Thyroid gland (tissue), 4 donors: ENCODE data around the gene KIR3DL1. TPM values are rescaled to one million over a fixed set of nuclear protein-coding genes. Genes with fewer than 3 reads are reported as not detected.
"Not testable (repeated sequence)": the region's sequence is repeated elsewhere in the genome, so short reads cannot be mapped to it uniquely, and the experiment has no call there.

ENCODE experiments used
- DNase-seq, 2 donors: peaks; one replicate each; pipeline ENCODE4 v3.0.0-alpha.2; 2019
- H3K27ac ChIP-seq, 3 donors: fragments of 200-600 bp; sonication (generic); 1 replicate in 2 of 3; 2 replicates in 1 of 3; pipeline ENCODE4 v1.5.1; 2016 to 2019; ENCODE audit warnings: mild to moderate bottlenecking in 1 of 3, moderate library complexity in 1 of 3
- H3K27me3 ChIP-seq: fragments of 200-600 bp; sonication (generic); one replicate; pipeline ENCODE4 v1.5.1; 2019
- H3K36me3 ChIP-seq, 2 donors: fragments of 200-600 bp; sonication (generic); one replicate each; pipeline ENCODE4 v1.5.1; 2016 to 2019
- H3K4me1 ChIP-seq, 2 donors: fragments of 200-600 bp; sonication (generic); one replicate each; pipeline ENCODE4 v1.5.1; 2017 to 2019
- H3K4me3 ChIP-seq, 3 donors: fragments of 200-600 bp; sonication (generic); replicated peaks in 1 of 3; 1 replicate in 2 of 3; 2 replicates in 1 of 3; pipeline ENCODE4 v1.5.1; 2016; ENCODE audit warnings: mild to moderate bottlenecking in 1 of 3
- H3K9me3 ChIP-seq: fragments of 200-600 bp; sonication (generic); one replicate; pipeline ENCODE4 v1.5.1; 2017
- CTCF ChIP-seq, 6 experiments: fragments of 200-600 bp in 3 of 6; fragments of 450-650 bp in 3 of 6; sonication (generic) in 3 of 6; IDR thresholded peaks; one replicate each; pipeline ENCODE4 v1.5.1; 2016 to 2019; ENCODE audit warnings: antibody characterized with exemption in 6 of 6, mild to moderate bottlenecking in 2 of 6, inconsistent platforms in 1 of 6, moderate library complexity in 1 of 6
- POLR2A ChIP-seq, 2 donors: fragments of 450-650 bp; IDR thresholded peaks; one replicate each; pipeline ENCODE4 v1.6.1; 2017; ENCODE audit warnings: antibody characterized with exemption in 2 of 2, mild to moderate bottlenecking in 2 of 2, moderate library complexity in 1 of 2
- WGBS, 2 donors: methylation state at CpG; one replicate each; pipeline ENCODE4 v1.1.5; 2017; 5-methylcytosine and 5-hydroxymethylcytosine counted together
- intact Hi-C: fragments of 100-400 bp; cut with DNase I; formaldehyde crosslinking; loops from one replicate; pipeline ENCODE4 v1.15.1; 2023
- total RNA-seq, 4 donors: library from RNA; depleted of rRNA; stranded (reverse); fragments of >200 nt; gene quantifications; one replicate each; pipeline ENCODE4 v1.2.3, GENCODE V29; 2016

KIR3DL1 gene
- total RNA-seq, 4 donors from 2014 or later, result not detected

- WGBS, 2 donors, result 44 to 73% methylated on average over 2 of the region's 2 CpGs
- no peaks in the 10 kb centered on the region for H3K4me1 ChIP-seq
Observed at GRCh38 chr19:54850930-54851329, 34.7 kb downstream of the KIR3DL1 start.

GRCh38 chr19:54851353-54851752 is 35.1 kb downstream of the KIR3DL1 start:
- Histone ChIP-seq H3K9me3 (no peaks in the 10 kb centered on the region), H3K4me1 (no peaks in the 10 kb centered on the region), H3K27ac (no peak overlapping the region), H3K4me3 (no peak overlapping the region), H3K36me3 (no peaks in the 10 kb centered on the region), H3K27me3 (no peaks in the 10 kb centered on the region)
- 86% methylated on average over 7 of the region's 7 CpGs for WGBS, 2 donors
- intact Hi-C loops, result no loop called here
- TF ChIP-seq POLR2A (IDR thresholded peaks at IDR 0.05) (no peak), CTCF (IDR thresholded peaks at IDR 0.05) (no peak)
- no peak for DNase-seq

More at GRCh38 chr19:54850930-54851329, 34.7 kb downstream of the KIR3DL1 start:
- Histone ChIP-seq H3K9me3 (no peaks in the 10 kb centered on the region), H3K4me3 (no peak overlapping the region), H3K36me3 (no peaks in the 10 kb centered on the region), H3K27me3 (no peaks in the 10 kb centered on the region), H3K27ac (no peak overlapping the region)
- DNase-seq, result no peak
- TF ChIP-seq POLR2A (IDR thresholded peaks at IDR 0.05) (no peak), CTCF (IDR thresholded peaks at IDR 0.05) (no peak)
- intact Hi-C loops, result no loop called here

GRCh38 chr19:54855241-54855640 is 39.0 kb downstream of the KIR3DL1 start:
- H3K9me3 ChIP-seq, H3K27ac ChIP-seq, DNase-seq, H3K36me3 ChIP-seq, H3K27me3 ChIP-seq, H3K4me3 ChIP-seq, intact Hi-C loops, H3K4me1 ChIP-seq: not testable (repeated sequence)
- WGBS, 2 donors, result 61 to 68% methylated on average over 1 of the region's 1 CpG

- H3K4me3 ChIP-seq, H3K4me1 ChIP-seq, H3K36me3 ChIP-seq, H3K9me3 ChIP-seq, DNase-seq, H3K27ac ChIP-seq, intact Hi-C loops, H3K27me3 ChIP-seq: not testable (repeated sequence)
- 76 to 93% methylated on average over 3 of the region's 3 CpGs for WGBS, 2 donors
Observed at GRCh38 chr19:54858476-54858875, 42.2 kb downstream of the KIR3DL1 start.

GRCh38 chr19:54859421-54859820 is 43.2 kb downstream of the KIR3DL1 start:
- DNase-seq, H3K4me3 ChIP-seq, H3K27ac ChIP-seq, intact Hi-C loops, H3K27me3 ChIP-seq, H3K9me3 ChIP-seq, H3K4me1 ChIP-seq, H3K36me3 ChIP-seq: not testable (repeated sequence)
- 70 to 76% methylated on average over 7 of the region's 7 CpGs for WGBS, 2 donors

- intact Hi-C loops, H3K36me3 ChIP-seq, H3K27me3 ChIP-seq, DNase-seq, H3K27ac ChIP-seq, H3K4me3 ChIP-seq, H3K9me3 ChIP-seq, H3K4me1 ChIP-seq: not testable (repeated sequence)
- WGBS, 2 donors, result 89 to 95% methylated on average over 2 of the region's 3 CpGs
Observed at GRCh38 chr19:54863459-54863858, 47.2 kb downstream of the KIR3DL1 start.

- intact Hi-C loops, result no loop called here
- Histone ChIP-seq H3K4me3 (no peak overlapping the region), H3K9me3 (no peaks in the 10 kb centered on the region), H3K4me1 (no peaks in the 10 kb centered on the region), H3K36me3 (no peaks in the 10 kb centered on the region), H3K27me3 (no peaks in the 10 kb centered on the region), H3K27ac (no peak overlapping the region)
- no peak for DNase-seq
- 40 to 67% methylated on average over 3 of the region's 3 CpGs for WGBS, 2 donors
- TF ChIP-seq POLR2A (IDR thresholded peaks at IDR 0.05) (no peak), CTCF (IDR thresholded peaks at IDR 0.05) (no peak)
Observed at GRCh38 chr19:54871696-54872095, 55.4 kb downstream of the KIR3DL1 start.
